Choroid plexus epithelial cell (primary cell): Measurements from ENCODE around the gene ISYNA1.

Experiments used
- DNase-seq: peaks from one replicate; pipeline ENCODE4 v3.0.0-alpha.2; 2010; ENCODE audit warnings: low read depth
- H3K4me3 ChIP-seq: 2 replicates; pipeline ENCODE4 v1.5.1; 2011; ENCODE audit warnings: low read depth, mild to moderate bottlenecking, control low read depth, low read length, moderate library complexity
- CTCF ChIP-seq: conservative IDR thresholded peaks from 2 replicates; pipeline ENCODE4 v1.5.1; 2011; ENCODE audit warnings: low read depth, mild to moderate bottlenecking, control low read depth, inconsistent platforms, low read length, moderate library complexity

Gene ISYNA1

DNA sequence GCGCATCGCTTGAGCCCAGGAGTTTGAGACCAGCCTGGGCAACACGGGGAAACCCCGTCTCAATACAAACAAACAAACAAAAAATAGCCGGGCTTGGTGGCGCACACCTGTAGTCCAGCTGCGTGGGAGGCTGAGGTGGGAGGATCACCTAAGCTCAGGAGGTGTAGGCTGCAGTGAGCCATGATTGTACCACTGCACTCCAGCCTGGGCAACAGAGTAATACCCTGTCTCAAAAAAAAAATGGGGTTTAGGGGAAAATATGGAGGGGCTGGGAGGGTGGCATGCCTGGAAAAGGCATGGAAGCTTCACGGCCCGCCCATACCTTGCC is 1.9 kb upstream of the ISYNA1 start:
- DNase-seq: no peak
- no peak for TF ChIP-seq CTCF
- no peak overlapping the region for H3K4me3 ChIP-seq

DNA sequence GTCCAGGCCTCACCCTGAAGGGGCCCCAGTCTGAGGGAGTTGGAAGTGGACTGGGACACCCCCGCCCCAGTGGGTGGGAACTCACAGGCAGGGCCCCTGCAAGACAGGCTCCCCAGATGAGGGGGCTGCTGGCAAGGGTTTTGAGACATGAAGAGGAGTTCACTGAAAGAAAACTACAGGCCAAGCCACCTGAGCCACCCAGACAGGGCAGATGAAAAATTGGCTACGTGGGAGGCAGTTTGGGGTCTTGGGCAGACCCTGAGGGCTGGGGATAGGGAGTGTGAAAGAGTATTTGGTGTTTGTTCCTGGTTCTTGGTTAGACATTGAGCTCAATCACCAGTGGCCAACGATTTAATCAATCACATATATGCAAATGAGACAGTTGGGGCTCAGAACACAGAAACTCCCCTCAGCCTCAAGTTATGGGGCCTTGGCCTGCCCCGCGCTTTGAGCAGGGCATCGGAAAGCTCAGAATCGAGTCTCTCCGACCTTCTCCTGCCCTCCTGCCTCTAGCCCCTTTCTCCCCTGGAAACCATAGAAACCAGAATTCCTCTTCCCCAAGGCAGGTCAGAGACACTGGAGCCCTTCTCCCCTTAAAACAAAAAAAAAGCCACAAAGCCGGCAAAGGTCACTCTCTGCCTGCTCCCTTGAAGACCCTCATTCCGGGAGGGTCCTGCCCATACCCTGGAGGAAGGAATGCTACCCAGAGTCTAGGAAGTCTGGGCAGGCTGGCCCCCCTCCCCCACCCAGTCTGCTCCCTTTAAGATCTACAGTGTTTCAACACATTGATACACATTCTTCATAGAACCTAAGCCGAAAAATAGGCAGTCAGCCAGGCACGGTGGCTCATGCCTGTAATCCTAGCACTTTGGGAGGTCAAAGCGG is 1.3 kb upstream of the ISYNA1 start:
- peak; percentile 38 for TF ChIP-seq CTCF
- H3K4me3 ChIP-seq: no peak overlapping the region
- peak; percentile 84 for DNase-seq

DNA sequence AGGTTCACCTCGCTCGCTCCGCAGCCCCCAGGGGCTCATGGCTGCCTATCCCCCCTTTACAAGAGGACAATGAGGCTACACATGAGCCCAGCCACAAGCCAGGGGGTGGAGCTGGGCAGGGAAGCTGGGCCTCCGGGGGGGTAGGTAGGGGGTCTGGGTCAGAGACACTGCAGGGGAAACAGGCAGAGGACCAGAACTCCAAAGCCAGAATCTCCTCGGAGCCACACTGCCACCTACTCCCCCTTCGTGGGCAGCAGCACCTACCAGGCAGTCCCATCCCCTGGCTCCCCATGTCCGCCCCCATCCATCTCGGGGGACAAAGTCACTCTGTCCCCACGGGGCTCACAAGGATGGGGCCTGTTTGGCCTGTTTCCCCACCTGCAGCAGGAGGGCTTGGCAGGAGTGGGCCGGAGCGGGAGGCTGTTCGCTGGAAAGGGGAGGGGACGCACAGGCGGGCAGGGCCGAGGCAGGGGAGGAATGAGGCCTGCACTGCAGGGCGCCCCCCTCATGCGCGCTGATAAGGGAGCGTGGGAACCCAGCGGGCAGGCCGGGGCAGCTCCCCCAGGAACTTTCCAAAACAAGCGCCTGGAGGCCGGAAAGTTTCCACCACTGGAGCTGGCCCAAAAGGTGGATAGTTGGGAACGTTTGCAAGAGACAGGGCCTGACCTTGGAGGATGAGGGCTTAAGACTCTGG is 545 bp upstream of the ISYNA1 start:
- peak overlapping the region; percentile 81 for H3K4me3 ChIP-seq
- peak; percentile 82 for DNase-seq
- TF ChIP-seq CTCF: no peak

GRCh38 chr19:18436671-18437490 is 1.1 kb downstream of the ISYNA1 start:
- peak overlapping the region; percentile 81 for H3K4me3 ChIP-seq
- peak; percentile 28 for TF ChIP-seq CTCF
- DNase-seq: peak; percentile 95

DNA sequence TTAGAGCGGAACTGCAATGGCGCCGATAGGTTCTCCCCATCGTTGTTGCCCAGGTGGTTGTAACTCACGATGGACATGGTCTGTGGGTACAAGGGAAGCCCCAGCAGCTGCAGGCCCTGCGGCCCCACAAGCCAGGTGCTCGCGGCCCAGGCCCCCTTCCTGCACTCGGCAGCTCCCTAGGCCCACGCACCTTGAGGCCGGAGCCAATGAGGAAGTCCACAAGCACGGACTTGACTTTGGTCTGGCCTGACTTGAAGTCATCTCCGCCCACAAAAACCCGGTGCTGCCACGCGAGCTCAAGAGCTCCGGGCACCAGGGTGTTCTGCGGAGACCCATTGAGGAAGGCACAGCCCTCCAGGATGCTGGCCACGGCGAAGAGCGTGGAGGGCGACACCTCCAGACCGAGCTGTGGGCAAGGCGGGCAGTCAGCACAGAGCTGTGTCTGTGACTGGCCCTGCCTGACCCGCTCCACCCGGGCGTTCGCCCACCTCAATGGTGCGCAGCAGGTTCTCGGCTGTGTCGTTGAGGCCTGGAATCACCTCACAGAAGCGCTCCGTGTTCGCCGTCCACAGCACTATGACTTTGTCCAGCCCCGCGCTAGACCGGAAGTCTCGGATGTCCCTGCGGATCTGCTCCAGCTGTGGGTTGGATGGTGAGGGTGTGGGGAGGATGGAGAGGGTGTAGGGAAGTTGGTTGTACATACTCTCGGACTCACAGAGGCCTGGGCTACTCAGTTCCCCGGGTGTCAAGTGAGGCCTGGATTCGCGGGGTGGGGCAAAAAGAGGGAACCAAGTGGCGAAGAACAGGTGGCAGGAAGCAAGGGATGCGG is 1.9 kb downstream of the ISYNA1 start:
- DNase-seq: no peak
- no peak for TF ChIP-seq CTCF
- peak overlapping the region; percentile 81 for H3K4me3 ChIP-seq

- TF ChIP-seq CTCF: no peak
- DNase-seq: no peak
- no peak overlapping the region for H3K4me3 ChIP-seq
These were observed 2.6 kb downstream of the ISYNA1 start for GRCh38 chr19:18435178-18435841.
